GM18499 (cell line): ENCODE measurements around the gene E2F1.
"Not testable (repeated sequence)": the region's sequence is repeated elsewhere in the genome, so short reads cannot be mapped to it uniquely, and the experiment has no call there.

ENCODE experiments used
- ATAC-seq: cut with Tn5 transposase; IDR thresholded peaks from one replicate; pipeline ENCODE4 v1.9.1; 2021; ENCODE audit warnings: moderate number of reproducible peaks; ENCODE audit not compliant: insufficient read depth, unreplicated experiment

E2F1 gene

GRCh38 chr20:33650111-33650752 lies 36.0 kb downstream of the E2F1 start:
- no peak for ATAC-seq

- ATAC-seq: no peak
Observed at GRCh38 chr20:33649201-33649681, 36.9 kb downstream of the E2F1 start.

- no peak for ATAC-seq
Observed at GRCh38 chr20:33648396-33649004, 37.7 kb downstream of the E2F1 start.

- no peak for ATAC-seq
Observed at GRCh38 chr20:33647603-33648395, 38.4 kb downstream of the E2F1 start.

- not testable (repeated sequence) for ATAC-seq
Observed at GRCh38 chr20:33646959-33647602, 39.1 kb downstream of the E2F1 start.

- ATAC-seq: no peak
Observed at GRCh38 chr20:33646191-33646590, 40.0 kb downstream of the E2F1 start.

- no peak for ATAC-seq
Observed at GRCh38 chr20:33645396-33645795, 40.8 kb downstream of the E2F1 start.

- no peak for ATAC-seq
Observed at GRCh38 chr20:33645072-33645358, 41.2 kb downstream of the E2F1 start.

GRCh38 chr20:33644313-33645071 lies 41.7 kb downstream of the E2F1 start:
- ATAC-seq: no peak

- ATAC-seq: no peak
Observed at GRCh38 chr20:33640287-33640686, 45.9 kb downstream of the E2F1 start.

- no peak for ATAC-seq
Observed at GRCh38 chr20:33636776-33637175, 49.4 kb downstream of the E2F1 start.

- ATAC-seq: no peak
Observed at GRCh38 chr20:33635341-33635740, 50.8 kb downstream of the E2F1 start.

GRCh38 chr20:33631910-33632309 lies 54.3 kb downstream of the E2F1 start:
- ATAC-seq: not testable (repeated sequence)

- ATAC-seq: no peak
Observed at GRCh38 chr20:33630507-33630906, 55.7 kb downstream of the E2F1 start.

- no peak for ATAC-seq
Observed at GRCh38 chr20:33629979-33630378, 56.2 kb downstream of the E2F1 start.

- ATAC-seq: no peak
Observed at GRCh38 chr20:33629533-33629932, 56.7 kb downstream of the E2F1 start.

- no peak for ATAC-seq
Observed at GRCh38 chr20:33627577-33628216, 58.5 kb downstream of the E2F1 start.

- no peak for ATAC-seq
Observed at GRCh38 chr20:33626190-33626589, 60.0 kb downstream of the E2F1 start.
